Caco-2 (cell line): Measurements from ENCODE around the gene ADGRF3. TPM values are rescaled to one million over a fixed set of nuclear protein-coding genes. Genes with fewer than 3 reads are reported as not detected.

Experiments
- BruUV-seq: library from RNA; stranded (reverse); fragments of 400-500 nt; replicated peaks from 2 replicates; lab custom pipeline; 2021; lab: Mats Ljungman, UMichigan
- CTCF ChIA-PET: fragments of 300-600 bp; sonication (Branson Sonifier 250); formaldehyde crosslinking; loops from one replicate; lab custom pipeline; 2022; ENCODE audit warnings: antibody characterized with exemption; lab: Charles Lee
- POLR2A ChIA-PET: fragments of 300-600 bp; sonication (Branson Sonifier 250); formaldehyde crosslinking; loops from one replicate; lab custom pipeline; 2022; ENCODE audit warnings: antibody characterized with exemption; lab: Charles Lee
- DNase-seq, 2 experiments: peaks; one replicate each; pipeline versions ENCODE4 v3.0.0 to v3.0.0-alpha.2; 2020 to 2022
- H3K27me3 ChIP-seq: replicated peaks from 2 replicates; pipeline ENCODE4 v1.6.0; 2011; ENCODE audit warnings: low read length; ENCODE audit not compliant: control insufficient read depth, insufficient read depth
- H3K36me3 ChIP-seq: 2 replicates; pipeline ENCODE4 v1.5.1; 2011; ENCODE audit warnings: low read length; ENCODE audit not compliant: control insufficient read depth, insufficient read depth
- H3K4me1 ChIP-seq: fragments of 250-450 bp; sonication (Bioruptor Pico); 2 replicates; pipeline ENCODE4 v1.5.1; 2020; ENCODE audit warnings: mild to moderate bottlenecking
- H3K4me3 ChIP-seq: 2 replicates; pipeline ENCODE4 v1.5.1; 2011; ENCODE audit warnings: low read depth, mild to moderate bottlenecking, control low read depth, low read length
- H3K9me3 ChIP-seq: fragments of 250-450 bp; sonication (Bioruptor Pico); 2 replicates; pipeline ENCODE4 v1.5.1; 2020; ENCODE audit warnings: mild to moderate bottlenecking, moderate library complexity
- H3K27ac Mint-ChIP-seq: one replicate; pipeline ENCODE4 v1.8.0; 2022; ENCODE audit warnings: mixed read lengths; ENCODE audit not compliant: unreplicated experiment
- H3K27me3 Mint-ChIP-seq: one replicate; pipeline ENCODE4 v1.8.0; 2022; ENCODE audit warnings: mixed read lengths; ENCODE audit not compliant: insufficient read depth, unreplicated experiment
- H3K36me3 Mint-ChIP-seq: one replicate; pipeline ENCODE4 v1.8.0; 2022; ENCODE audit warnings: mild to moderate bottlenecking, mixed read lengths; ENCODE audit not compliant: insufficient read depth, unreplicated experiment
- H3K4me1 Mint-ChIP-seq: one replicate; pipeline ENCODE4 v1.8.0; 2022; ENCODE audit warnings: low read depth, mixed read lengths; ENCODE audit not compliant: unreplicated experiment
- H3K4me3 Mint-ChIP-seq: one replicate; pipeline ENCODE4 v1.8.0; 2022; ENCODE audit warnings: mild to moderate bottlenecking, moderate library complexity, mixed read lengths; ENCODE audit not compliant: unreplicated experiment
- H3K9me3 Mint-ChIP-seq: one replicate; pipeline ENCODE4 v1.8.0; 2022; ENCODE audit warnings: mixed read lengths; ENCODE audit not compliant: unreplicated experiment
- CTCF ChIP-seq, 2 experiments: fragments of 200-600 bp in 1 of 2; IDR thresholded peaks; 1 replicate in 1 of 2; 2 replicates in 1 of 2; pipeline versions ENCODE4 v1.5.1 to v1.8.0; 2011 to 2022; ENCODE audit warnings: antibody characterized with exemption in 1 of 2, control low read depth in 1 of 2, inconsistent platforms in 1 of 2, low read depth in 1 of 2, low read length in 1 of 2, mild to moderate bottlenecking in 1 of 2, moderate library complexity in 1 of 2; ENCODE audit not compliant: insufficient read depth in 1 of 2, severe bottlenecking in 1 of 2, unreplicated experiment in 1 of 2
- intact Hi-C: fragments of 100-400 bp; cut with micrococcal nuclease; formaldehyde crosslinking; loops from one replicate; pipeline ENCODE4 v1.10.0; 2022; ENCODE audit not compliant: unreplicated experiment
- total RNA-seq: library from RNA; stranded (reverse); gene quantifications from 2 replicates; pipeline ENCODE4 v1.2.3, GENCODE V29; 2022

ADGRF3 gene
- total RNA-seq, 1 experiment from 2014 or later = 0.18 TPM

GRCh38 chr2:26295511-26295910, 51.1 kb downstream of the ADGRF3 start:
- Histone ChIP-seq H3K4me3 (no peak overlapping the region), H3K27me3 (no peaks in the 10 kb centered on the region), H3K9me3 (no peaks in the 10 kb centered on the region), H3K36me3 (no peaks in the 10 kb centered on the region), H3K4me1 (peaks cover 22% of the 10 kb centered on the region)
- ChIA-PET POLR2A (no interaction called here), CTCF (no interaction called here)
- peaks cover 12% of the 10 kb centered on the region for H3K4me1 Mint-ChIP-seq
- no peak overlapping the region for H3K27ac Mint-ChIP-seq
- no peaks in the 10 kb centered on the region for H3K36me3 Mint-ChIP-seq
- BruUV-seq = no TSS peak
- no peak overlapping the region for H3K4me3 Mint-ChIP-seq
- no peaks in the 10 kb centered on the region for H3K27me3 Mint-ChIP-seq
- DNase-seq = no peak
- TF ChIP-seq CTCF (IDR thresholded peaks at IDR 0.05; ENCODE audit: insufficient read depth in 1 of 2, low read depth in 1 of 2, low read length in 1 of 2, severe bottlenecking in 1 of 2, unreplicated experiment in 1 of 2) = no peak
- intact Hi-C loops = no loop called here
- no peaks in the 10 kb centered on the region for H3K9me3 Mint-ChIP-seq

- Histone ChIP-seq H3K9me3 (no peaks in the 10 kb centered on the region), H3K4me1 (peaks cover 8% of the 10 kb centered on the region), H3K27me3 (no peaks in the 10 kb centered on the region), H3K36me3 (no peaks in the 10 kb centered on the region), H3K4me3 (no peak overlapping the region)
- Mint-ChIP-seq H3K27me3 (no peaks in the 10 kb centered on the region), H3K4me3 (no peak overlapping the region), H3K4me1 (peaks cover 12% of the 10 kb centered on the region), H3K27ac (no peak overlapping the region), H3K36me3 (peaks cover 2% of the 10 kb centered on the region), H3K9me3 (no peaks in the 10 kb centered on the region)
- intact Hi-C loops = no loop called here
- no peak for TF ChIP-seq CTCF (IDR thresholded peaks at IDR 0.05; ENCODE audit: insufficient read depth in 1 of 2, low read depth in 1 of 2, low read length in 1 of 2, severe bottlenecking in 1 of 2, unreplicated experiment in 1 of 2)
- POLR2A ChIA-PET = no interaction called here
- DNase-seq = no peak
- no TSS peak for BruUV-seq
- CTCF ChIA-PET = no interaction called here
Measured at GRCh38 chr2:26292646-26293045, 53.9 kb downstream of the ADGRF3 start.

- TF ChIP-seq CTCF (IDR thresholded peaks at IDR 0.05; ENCODE audit: insufficient read depth in 1 of 2, low read depth in 1 of 2, low read length in 1 of 2, severe bottlenecking in 1 of 2, unreplicated experiment in 1 of 2) = no peak
- peaks cover 8% of the 10 kb centered on the region for H3K4me1 ChIP-seq
- H3K4me3 Mint-ChIP-seq = no peak overlapping the region
- BruUV-seq = no TSS peak
- no peaks in the 10 kb centered on the region for H3K9me3 Mint-ChIP-seq
- H3K36me3 ChIP-seq = 0 out of 2 replicates have a peak, but pooled peaks cover 1% of the 10 kb centered on the region
- CTCF ChIA-PET = no interaction called here
- peaks cover 5% of the 10 kb centered on the region for H3K4me1 Mint-ChIP-seq
- H3K27me3 ChIP-seq = no peaks in the 10 kb centered on the region
- intact Hi-C loops = no loop called here
- POLR2A ChIA-PET = no interaction called here
- H3K4me3 ChIP-seq = no peak overlapping the region
- H3K27ac Mint-ChIP-seq = no peak overlapping the region
- H3K9me3 ChIP-seq = no peaks in the 10 kb centered on the region
- no peaks in the 10 kb centered on the region for H3K27me3 Mint-ChIP-seq
- DNase-seq = no peak
- peaks cover 17% of the 10 kb centered on the region for H3K36me3 Mint-ChIP-seq
Measured at GRCh38 chr2:26290001-26290400, 56.6 kb downstream of the ADGRF3 start.
